Astrocyte (in vitro differentiated cells and primary cell): ENCODE measurements around the gene MAPK12.

Experiments
- CTCF ChIP-seq: IDR thresholded peaks from 2 replicates; pipeline ENCODE4 v1.5.1; 2011; ENCODE audit warnings: low read depth, mild to moderate bottlenecking, inconsistent platforms, low read length, moderate library complexity; ENCODE audit not compliant: insufficient read depth
- EZH2 ChIP-seq: IDR thresholded peaks from 2 replicates; pipeline ENCODE4 v1.6.1; 2012; ENCODE audit warnings: mild to moderate bottlenecking, low read length, inconsistent platforms; ENCODE audit not compliant: insufficient read depth

GRCh38 chr22:50264946-50265669 is 3.6 kb upstream of the MAPK12 start:
- TF ChIP-seq EZH2: no peak
- no peak for TF ChIP-seq CTCF
